HG03060 (cell line): ENCODE data around the gene ARAP1.

ENCODE experiments used
- ATAC-seq: cut with Tn5 transposase; IDR thresholded peaks from one replicate; pipeline ENCODE4 v1.9.1; 2021; ENCODE audit warnings: low read depth, moderate number of reproducible peaks; ENCODE audit not compliant: unreplicated experiment

ARAP1 gene

GRCh38 chr11:72744474-72744873 lies 7.7 kb downstream of the ARAP1 start:
- ATAC-seq, result no peak

GRCh38 chr11:72743321-72744221 lies 8.6 kb downstream of the ARAP1 start:
- no peak for ATAC-seq

GRCh38 chr11:72742513-72743320 lies 9.5 kb downstream of the ARAP1 start:
- no peak for ATAC-seq

GRCh38 chr11:72741849-72742512 lies 10.2 kb downstream of the ARAP1 start:
- no peak for ATAC-seq

- no peak for ATAC-seq
These were observed 10.8 kb downstream of the ARAP1 start for GRCh38 chr11:72741429-72741833.

GRCh38 chr11:72740562-72741428 lies 11.4 kb downstream of the ARAP1 start:
- no peak for ATAC-seq

- ATAC-seq, result no peak
These were observed 12.2 kb downstream of the ARAP1 start for GRCh38 chr11:72740060-72740424.

- no peak for ATAC-seq
These were observed 12.8 kb downstream of the ARAP1 start for GRCh38 chr11:72739240-72740059.

GRCh38 chr11:72738199-72739141 lies 13.7 kb downstream of the ARAP1 start:
- ATAC-seq, result no peak

GRCh38 chr11:72737336-72737735 lies 14.9 kb downstream of the ARAP1 start:
- no peak for ATAC-seq

- ATAC-seq, result no peak
These were observed 15.6 kb downstream of the ARAP1 start for GRCh38 chr11:72736452-72737069.

GRCh38 chr11:72735495-72736027 lies 16.6 kb downstream of the ARAP1 start:
- ATAC-seq, result no peak

- no peak for ATAC-seq
These were observed 19.9 kb downstream of the ARAP1 start for GRCh38 chr11:72732329-72732728.

GRCh38 chr11:72730737-72731136 lies 21.5 kb downstream of the ARAP1 start:
- no peak for ATAC-seq

- no peak for ATAC-seq
These were observed 22.0 kb downstream of the ARAP1 start for GRCh38 chr11:72730243-72730642.

GRCh38 chr11:72727521-72727920 lies 24.7 kb downstream of the ARAP1 start:
- ATAC-seq, result no peak
